B cell (primary cell): ENCODE measurements around the gene ZFPM1.

Experiments used
- CTCF ChIP-seq: fragments of 200-600 bp; IDR thresholded peaks from one replicate; pipeline ENCODE4 v1.8.0; 2022; ENCODE audit warnings: antibody characterized with exemption, mild to moderate bottlenecking
- EZH2 ChIP-seq: IDR thresholded peaks from 2 replicates; pipeline ENCODE4 v1.6.1; 2012; ENCODE audit warnings: borderline replicate concordance, low read depth, mild to moderate bottlenecking, moderate library complexity, low read length; ENCODE audit not compliant: insufficient read depth, poor library complexity, severe bottlenecking

- TF ChIP-seq CTCF, result no peak
- no peak for TF ChIP-seq EZH2
Measured at GRCh38 chr16:88582912-88583575, 130.0 kb downstream of the ZFPM1 start.
